Fibroblast of peridontal ligament (primary cell): ENCODE results near the gene TEP1.
A peak's percentile ranks its signal among the peaks of the same experiment; 100 is the strongest.

Experiments used
- DNase-seq: peaks from one replicate; pipeline ENCODE4 v3.0.0-alpha.2; 2010; ENCODE audit errors: extremely low read depth

The TEP1 gene

DNA sequence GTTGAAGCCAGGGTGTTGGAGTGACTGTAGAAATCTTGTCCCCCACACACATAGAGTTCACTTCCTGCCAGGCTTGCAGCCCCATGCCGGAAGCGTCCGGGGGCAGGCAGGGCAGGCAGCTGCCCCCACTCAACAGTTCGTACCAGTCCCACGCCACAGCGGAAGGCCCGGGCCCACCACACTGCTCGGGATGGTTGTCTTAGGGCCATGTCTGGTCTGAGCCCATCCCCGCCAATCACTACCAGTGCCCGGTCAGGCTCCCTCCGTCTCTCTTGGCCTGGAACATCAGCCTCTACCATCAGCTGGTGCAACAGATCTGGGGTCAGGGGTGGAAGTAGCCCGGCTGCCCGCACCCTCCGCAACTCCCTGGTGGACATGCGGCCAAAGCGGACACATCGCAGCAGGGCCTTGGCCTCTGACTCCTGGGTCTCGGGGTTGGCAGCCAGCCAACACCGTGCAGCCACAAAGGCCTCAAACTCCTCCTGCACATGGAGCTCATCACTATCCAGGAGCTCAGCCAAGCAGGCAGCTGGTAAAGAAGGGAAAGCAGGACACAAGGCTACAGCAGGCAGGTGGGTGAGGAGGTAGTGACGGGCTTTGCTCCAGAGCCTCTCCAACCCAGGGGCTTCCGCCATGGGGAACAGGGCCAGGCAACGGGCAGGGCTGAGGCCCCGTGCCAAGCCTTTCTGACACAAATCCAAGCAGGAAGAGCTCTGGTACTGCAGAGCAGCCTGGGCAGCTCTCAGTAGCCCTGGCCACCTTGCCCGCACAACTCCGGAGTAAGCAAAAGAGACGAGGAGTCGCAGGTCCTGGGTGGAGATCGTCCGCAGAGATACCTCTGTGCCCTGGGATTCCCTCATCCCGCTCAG, 16.7 kb upstream of the TEP1 start:
- no peak for DNase-seq

DNA sequence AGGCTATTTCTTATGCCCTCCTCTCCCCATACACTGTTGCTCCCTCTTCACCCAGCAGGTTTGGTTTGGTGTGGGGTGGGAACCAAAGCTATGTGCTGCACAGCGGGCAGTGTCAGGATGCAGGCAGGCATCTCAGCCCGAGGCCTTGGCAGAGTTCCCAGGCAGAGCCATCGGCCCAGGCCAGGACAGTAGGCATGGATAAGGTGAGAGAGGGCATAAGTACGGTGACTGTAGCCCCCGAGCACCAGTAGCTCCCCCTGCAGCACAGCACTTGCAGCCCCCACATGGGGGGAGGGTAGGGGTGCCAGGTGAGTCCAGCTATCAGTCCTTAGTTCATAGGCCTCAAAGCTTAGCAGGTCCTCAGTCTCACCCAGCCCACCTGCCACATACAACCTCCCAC, 15.5 kb upstream of the TEP1 start:
- DNase-seq: no peak

DNA sequence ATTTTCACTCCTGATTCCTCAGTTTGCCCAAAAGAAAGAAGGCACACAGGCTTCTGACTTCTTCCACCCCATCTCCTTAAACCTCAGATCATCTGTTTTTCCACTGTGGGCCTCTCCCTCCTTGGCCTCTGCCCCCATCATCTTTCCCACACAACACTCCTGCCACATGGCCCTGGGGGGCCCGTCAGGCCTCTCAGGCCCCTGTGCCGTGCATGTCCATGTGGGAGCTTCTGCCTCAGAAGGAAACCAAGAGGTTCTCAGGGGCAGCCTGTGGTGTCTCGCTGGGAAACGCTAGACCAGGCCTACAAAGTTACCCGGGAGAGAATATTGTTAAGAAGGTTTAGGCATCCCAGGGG, 14.7 kb upstream of the TEP1 start:
- no peak for DNase-seq

DNA sequence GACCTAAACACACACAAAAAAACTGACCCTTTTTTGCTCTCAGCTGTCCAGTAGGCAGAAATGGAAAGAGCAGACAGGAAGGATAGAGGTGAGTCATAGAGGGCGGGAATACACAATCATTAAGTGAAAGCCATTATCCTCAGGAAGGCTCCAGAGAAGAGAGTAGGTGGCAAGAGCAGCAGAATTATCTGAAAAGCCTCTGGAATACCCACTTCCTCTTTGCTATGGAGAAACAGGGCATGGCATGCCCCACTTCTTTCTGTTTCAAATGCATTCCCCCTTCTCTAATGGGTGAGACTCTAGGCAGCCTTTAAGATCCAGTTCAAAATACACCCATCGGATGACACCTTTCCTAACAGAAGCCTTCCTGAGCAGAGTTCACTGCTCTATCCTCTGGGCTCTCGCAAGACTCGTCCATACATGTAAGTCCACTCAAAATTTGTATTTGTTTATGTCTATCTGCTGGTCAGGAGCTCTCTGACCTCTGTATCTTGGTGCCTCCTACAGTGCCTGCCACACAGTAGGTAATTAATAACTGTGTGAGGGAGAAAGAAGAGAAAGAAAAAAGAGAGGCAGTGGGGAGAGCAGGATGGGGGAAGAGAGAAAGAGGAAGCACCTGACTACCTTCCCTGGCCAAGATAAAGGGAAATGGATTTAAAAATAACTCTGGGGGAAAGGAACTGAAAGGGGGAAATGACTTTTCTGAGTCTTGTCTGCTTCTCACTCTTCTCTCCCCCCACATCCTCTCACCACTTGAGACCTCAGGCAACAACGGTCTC, 14.1 kb upstream of the TEP1 start:
- peak; percentile 46 for DNase-seq

DNA sequence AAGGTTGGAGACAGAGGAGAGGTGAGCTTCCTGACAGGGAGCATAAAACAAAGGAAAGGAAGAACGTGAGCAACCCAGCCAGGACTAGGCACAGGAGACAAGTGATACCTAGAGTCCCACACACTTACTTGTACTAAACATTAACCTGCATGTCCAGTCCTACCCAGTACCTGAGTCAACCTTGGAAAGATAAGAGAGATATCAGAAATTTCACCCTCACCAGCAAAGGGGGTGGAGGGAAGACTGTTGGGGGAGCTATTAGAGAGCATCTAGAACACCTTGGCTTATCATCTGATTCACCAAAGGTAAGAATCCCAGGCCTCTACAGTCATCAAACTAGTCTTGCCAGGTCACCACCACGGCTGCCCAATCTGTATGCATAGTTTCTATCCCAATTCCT, 11.6 kb upstream of the TEP1 start:
- no peak for DNase-seq

DNA sequence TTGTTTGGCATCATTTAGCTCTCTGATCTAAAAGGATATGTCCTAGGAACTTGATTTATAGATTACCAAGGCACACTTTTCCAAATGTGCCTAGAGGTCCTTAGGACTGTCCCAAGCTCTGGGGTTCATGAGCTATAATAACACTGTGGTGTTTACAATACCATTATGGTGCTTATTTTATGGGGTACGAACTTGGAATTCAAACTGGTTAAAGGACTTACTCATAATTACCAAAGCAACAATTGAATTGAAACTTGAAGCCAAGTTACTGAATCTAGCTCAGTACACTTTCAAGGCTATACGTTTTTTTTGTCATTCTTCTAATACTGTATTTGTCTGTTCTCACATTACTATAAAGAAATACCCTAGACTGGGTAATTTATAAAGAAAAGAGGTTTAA, 9.6 kb upstream of the TEP1 start:
- no peak for DNase-seq

DNA sequence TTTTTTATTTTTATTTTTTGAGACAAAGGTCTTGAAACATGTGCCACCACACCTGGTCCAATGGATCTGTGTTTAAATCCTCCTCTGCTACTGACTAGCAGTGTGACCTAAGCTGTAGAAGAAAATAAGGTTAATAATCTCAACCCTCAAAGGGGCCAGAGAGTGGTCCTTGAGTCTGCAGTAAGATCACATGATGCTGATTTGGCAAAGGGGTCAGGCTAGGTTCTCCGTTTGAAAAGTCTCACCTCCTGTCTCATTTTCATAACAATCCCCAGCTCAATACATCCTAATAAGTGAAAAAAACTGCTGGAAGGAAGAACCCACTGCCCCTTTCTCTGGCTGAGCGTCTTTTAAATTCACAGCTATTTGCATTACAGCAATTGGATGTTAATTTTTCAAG, 8.0 kb upstream of the TEP1 start:
- no peak for DNase-seq

DNA sequence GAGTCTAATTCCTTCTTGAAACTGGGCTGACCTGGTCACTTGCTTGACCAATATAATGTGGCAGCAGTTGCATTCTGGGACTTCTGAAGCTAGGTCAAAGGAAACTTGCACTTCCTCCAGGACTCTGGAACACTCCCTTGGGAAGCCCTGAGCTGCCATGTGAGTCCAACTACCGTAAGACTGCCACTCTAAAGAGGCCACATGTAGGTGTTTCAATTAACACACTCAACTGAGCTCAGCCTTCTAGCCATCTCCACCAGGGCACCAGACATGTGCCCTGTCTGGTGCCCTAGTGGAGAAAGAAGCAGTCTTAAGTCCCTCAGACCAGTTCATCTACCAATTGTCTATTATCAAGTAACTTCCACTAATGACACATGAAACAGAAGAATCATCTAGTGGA, 6.1 kb upstream of the TEP1 start:
- no peak for DNase-seq

DNA sequence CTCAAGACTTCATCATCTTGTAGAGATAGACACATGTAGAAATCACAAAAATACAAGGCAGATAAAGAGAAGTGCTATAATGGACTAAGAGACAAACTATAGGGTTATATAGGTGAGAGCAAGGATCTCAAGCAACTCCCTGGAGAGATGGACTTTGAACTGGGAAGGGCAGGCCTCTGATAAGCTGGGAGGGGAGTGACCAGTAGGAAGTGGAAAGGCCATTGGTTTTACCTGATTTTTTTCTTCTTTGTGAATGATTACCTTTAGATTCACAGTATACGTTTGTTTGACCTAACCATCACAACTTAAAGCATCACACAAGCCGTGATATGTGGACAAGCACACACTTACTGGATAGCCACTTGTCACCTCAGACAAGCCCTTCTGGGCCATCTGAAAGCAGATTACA, 5.2 kb upstream of the TEP1 start:
- no peak for DNase-seq

DNA sequence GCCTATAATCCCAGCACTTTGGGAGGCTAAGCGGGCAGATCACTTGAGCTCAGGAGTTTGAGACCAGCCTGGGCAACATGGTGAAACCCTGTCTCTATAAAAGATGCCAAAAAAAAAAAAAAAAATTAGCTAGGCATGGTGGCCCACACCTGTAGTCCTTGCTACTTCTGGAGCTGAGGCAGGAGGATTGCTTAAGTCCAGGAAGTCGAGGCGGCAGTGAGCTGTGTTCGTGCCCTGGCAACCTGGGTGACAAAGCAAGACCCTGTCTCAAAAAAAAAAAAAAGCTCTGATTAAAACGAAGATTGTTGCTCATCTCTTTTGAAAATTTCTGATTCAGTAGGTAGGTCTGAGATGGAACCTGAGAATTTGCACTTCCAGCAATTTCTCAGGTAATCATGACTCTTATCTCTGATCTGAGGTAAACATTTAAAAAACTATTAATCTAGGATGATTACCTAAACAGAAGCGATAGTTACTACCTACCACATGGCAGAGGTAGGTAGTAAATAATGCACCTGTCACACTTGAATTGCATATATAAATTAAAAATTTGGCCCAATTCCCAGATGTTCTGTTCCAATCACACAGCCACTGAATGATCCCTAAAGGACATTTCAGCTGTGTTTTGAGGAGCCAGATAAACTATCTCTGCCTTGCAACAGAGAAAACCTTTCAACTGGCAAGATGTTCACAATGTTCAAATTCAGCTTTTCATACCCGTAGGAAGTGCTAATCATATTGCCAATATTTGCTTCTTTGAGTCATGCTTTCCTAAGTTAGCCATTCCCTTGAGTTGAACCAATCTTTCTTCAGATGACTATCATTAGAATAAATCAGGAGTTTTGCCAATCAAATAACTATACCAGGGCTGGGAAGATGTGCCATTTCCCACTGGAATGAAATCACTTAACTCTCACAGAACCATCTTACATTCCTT, 4.2 kb upstream of the TEP1 start:
- DNase-seq: no peak

DNA sequence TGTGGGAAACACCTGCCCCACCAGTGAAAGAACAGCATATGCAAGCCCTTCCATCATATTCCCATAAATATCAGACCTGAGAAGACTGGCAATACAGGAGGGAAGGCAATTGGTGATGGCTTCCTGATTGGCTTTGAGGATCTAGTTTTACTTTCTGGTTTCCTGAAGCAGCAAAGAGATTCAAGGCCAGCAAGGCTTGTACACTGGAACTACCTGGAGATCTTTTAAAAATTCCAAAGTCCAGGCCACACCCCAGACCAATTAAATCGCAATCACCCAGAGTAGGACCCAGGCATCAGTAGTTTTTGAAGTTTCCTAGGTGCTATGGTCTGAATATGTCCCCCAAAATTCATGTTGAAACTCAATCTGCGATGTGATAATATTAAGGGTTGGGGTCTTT, 2.9 kb upstream of the TEP1 start:
- no peak for DNase-seq

DNA sequence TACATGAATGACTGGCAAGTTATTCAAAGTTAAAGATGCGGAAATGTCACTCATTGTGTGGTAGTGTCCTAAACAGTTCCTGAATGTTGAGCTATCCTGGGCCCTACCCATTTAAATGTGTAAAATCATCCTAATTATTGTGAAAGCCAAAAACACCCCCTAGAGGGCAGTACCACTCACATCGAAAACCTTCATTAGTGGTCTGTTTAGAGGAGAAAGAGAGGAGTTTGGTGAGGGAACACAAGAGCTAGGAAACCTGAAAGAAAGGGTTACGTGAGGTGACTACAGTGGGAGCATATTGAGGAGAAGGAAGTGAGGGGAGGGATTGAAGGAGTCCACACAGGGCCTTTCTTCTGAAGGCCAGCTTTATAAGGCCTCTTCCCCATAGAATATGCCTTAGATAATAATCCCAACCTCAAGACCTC, 2.5 kb upstream of the TEP1 start:
- DNase-seq: peak; percentile 73

DNA sequence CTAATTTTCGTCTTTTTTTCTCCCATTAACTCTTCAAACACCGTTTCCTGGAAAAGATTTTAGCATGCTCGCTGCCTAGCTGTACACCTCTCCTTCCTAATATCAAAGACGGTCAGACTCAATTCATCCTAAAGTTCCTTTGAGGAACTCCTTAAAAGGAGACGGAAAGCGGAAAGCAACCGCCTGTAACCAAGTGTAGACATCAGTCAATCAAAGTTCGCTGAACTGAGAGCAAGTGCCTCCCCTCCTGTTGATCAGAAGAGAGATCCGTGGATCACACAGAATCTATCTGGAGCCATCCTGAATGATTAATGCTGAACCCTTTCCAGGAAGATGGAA, 412 bp upstream of the TEP1 start:
- peak; percentile 21 for DNase-seq

DNA sequence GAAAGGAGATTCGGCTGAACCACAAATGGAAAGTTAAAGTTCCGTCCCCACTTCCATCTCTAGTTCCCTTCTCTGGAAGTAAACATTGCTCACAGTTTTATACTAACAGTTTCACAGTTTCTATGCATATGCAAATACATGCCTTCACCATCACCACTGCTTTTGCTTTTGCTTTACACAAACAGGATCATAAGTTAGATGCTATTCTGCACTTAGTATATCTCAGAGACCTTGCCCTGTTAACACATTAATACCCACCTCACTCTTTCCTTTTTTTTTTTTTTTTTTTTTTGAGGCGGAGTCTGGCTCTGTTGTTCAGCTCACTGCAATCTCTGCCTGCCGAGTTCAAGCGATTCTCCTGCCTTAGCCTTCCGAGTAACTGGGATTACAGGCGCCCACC, 890 bp downstream of the TEP1 start:
- DNase-seq: peak; percentile 34

DNA sequence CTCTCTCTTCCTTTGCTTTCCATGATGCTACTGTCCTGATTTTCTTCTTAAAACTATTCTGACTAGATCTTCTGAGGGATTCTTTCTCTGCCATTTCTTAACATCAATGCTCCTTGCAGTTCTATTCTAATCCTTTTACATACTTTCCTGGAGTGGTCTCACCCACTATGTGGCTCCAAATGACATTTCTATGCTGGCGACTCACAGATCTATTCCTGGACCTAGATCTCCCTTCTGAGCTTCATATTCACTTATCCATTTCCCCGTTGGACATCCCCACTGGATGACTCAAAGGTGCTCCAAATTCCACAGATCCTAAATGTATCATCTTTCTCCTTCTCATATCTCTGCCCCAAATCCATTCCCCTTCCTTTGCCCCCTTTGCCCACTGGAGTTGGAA, 4.1 kb downstream of the TEP1 start:
- DNase-seq: peak; percentile 49

DNA sequence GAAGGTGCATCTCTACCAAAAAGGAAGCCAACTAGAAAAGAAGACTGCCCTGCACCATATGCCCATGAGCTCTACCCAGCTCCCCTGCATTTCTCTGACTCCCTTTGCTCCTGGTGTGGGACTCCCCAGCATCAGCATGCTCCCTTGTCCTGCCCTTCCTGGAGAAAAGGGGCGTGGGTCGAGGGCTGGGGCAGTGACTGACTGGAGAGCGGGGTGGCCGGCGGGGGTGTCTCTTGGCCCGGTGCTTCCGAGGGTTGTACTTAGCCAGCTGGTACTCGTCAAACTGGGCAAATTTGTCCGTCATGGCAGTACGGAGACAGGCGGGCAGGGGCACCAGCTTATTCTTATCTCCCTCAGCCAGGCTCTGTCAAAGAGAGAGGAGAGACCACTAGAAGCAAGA, 9.8 kb downstream of the TEP1 start:
- DNase-seq: no peak

DNA sequence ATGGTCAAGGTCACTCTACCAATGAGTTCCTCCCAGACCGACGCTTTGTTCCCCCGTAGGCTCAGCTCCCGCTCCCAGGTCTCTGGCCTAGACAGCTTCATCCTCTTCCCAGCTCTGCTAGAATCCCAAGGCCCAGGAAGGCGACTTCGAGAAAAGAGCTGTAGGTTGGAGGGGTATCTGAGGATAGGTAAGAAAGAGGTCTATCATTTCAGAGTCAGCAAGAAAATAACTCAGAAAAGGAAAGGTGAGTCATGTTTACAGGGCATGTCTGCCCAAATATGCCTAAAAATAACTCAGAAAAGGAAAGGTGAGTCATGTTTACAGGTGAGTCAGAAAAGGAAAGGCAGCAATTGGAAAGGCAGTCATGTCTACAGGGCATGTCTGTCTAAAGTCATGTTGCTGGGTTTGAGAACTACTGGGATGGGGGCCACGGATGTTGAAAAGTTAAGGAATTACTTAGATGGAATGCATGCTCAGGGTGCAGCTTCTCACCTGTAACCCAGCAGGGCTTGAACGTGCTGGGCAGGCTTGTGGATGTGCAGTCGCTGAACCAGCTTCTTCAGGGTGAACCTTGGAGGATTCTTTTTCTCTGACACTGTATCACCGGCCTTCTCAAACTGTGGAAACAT, 12.2 kb downstream of the TEP1 start:
- DNase-seq: no peak

DNA sequence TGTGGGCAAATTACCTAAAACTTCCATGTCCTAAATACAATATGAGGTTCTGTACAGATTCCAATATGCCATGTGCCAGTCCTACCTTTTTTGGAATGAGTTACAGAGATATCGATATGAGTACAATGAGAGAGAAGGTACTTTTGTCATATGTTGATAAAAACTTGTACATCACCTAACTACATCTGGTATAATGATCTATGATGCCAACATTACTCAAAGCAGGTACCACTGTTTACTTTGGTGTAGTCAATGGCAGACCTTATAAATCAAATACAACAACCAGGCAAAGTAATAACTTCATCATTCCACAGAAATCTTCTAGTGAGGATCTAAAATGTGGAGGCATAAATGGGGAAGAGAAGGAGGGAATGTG, 12.7 kb downstream of the TEP1 start:
- no peak for DNase-seq

DNA sequence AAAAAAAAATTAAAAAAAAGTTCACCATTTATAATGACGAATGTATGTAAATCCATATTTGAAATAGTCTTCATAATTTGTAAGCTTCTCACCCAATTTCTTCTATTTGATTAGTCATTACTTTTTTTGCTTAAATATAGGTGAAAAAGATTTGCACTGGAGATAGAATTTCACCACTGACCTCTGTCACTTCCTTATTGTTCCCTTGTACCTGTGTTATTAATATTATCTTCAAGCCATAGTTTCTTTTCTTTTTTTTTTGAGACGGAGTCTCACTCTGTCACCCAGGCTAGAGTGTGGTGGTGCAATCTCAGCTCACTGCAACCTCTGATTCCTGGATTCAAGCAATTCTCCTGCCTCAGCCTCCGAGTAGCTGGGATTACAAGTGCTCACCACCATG, 15.8 kb downstream of the TEP1 start:
- DNase-seq: no peak

DNA sequence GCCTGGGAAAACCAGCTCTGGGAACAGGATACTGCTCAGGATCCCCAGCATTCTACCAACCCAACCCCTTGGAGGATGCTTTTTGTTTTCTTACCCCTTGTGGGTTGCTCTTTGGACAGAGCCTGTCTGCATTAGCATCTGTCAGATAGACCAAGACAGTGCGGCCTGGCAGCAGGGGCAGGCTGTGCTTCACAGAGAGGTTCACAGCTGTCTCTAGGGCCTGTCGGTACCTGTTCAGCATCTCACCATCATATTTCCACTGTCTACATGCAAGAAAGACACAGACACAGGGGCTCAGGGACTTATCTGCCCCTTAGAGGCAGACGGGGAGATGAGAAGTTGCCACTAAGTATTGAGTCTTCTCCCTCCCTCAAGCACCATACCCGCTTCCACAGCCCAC, 21.8 kb downstream of the TEP1 start:
- no peak for DNase-seq

DNA sequence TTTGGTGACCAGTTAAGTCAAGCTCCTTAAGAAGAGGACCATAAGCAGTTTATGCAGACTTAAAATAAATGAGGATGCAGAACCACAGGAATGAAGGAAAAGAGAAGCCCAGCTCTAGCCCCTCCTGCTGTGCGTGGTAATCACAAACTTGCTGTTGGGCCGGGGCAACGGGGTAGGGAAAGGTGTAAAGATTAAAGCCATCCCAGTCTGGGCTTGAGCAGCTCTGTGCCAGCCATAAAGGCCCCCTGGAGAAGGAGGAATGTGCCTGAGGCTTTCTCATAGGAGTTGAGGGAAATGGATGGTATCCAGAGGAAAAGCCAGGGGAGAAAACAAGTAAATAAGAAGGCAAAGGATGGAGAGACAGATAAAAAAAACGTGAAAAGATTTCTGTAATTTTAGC, 25.1 kb downstream of the TEP1 start:
- no peak for DNase-seq

DNA sequence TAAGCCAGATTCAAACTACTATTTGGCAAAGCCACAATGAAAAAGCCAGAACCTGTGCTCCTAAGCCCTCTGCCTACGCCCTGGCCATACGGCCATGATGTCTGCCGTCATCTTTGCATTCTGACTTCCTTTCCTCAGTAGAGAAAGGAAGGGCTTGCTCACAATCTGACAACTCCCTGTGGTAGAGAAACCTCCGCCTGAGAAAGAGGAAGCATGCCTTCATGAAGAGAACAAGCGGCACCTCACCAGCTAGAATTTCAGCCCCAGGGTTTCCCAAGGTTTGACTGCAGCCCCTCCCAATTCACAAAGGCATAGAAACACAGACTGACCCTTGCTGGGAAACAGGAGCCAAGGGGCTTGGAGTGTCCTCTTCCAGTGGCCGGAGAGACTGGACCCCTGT, 25.7 kb downstream of the TEP1 start:
- DNase-seq: no peak
